ENCODE results near the gene RANBP1. TPM values are rescaled to one million over a fixed set of nuclear protein-coding genes. Genes with fewer than 3 reads are reported as not detected.

RANBP1 gene
- total and polyA plus RNA-seq, 9 of the 15 experiments (the other 6 are each of a cell fraction or from before 2014, with no cell fraction given): 162 to 2,891 (median 1,289) TPM

GRCh38 chr22:20080776-20081654, 34.9 kb upstream of the RANBP1 start (continued):
- no peak for TF ChIP-seq USF1 (CRISPR knock-in tag; IDR thresholded peaks at IDR 0.05)
- TF ChIP-seq PCBP2 (IDR thresholded peaks at IDR 0.05; ENCODE audit: low read depth, low read length, poor library complexity, severe bottlenecking): no peak
- peak; percentile 83 for TF ChIP-seq HNRNPL (IDR thresholded peaks at IDR 0.05; ENCODE audit: low read depth, low read length)
- no peak for TF ChIP-seq GABPA (tag; conservative IDR thresholded peaks at IDR 0.05; ENCODE audit: low read depth)
- TF ChIP-seq, protein P1, sequence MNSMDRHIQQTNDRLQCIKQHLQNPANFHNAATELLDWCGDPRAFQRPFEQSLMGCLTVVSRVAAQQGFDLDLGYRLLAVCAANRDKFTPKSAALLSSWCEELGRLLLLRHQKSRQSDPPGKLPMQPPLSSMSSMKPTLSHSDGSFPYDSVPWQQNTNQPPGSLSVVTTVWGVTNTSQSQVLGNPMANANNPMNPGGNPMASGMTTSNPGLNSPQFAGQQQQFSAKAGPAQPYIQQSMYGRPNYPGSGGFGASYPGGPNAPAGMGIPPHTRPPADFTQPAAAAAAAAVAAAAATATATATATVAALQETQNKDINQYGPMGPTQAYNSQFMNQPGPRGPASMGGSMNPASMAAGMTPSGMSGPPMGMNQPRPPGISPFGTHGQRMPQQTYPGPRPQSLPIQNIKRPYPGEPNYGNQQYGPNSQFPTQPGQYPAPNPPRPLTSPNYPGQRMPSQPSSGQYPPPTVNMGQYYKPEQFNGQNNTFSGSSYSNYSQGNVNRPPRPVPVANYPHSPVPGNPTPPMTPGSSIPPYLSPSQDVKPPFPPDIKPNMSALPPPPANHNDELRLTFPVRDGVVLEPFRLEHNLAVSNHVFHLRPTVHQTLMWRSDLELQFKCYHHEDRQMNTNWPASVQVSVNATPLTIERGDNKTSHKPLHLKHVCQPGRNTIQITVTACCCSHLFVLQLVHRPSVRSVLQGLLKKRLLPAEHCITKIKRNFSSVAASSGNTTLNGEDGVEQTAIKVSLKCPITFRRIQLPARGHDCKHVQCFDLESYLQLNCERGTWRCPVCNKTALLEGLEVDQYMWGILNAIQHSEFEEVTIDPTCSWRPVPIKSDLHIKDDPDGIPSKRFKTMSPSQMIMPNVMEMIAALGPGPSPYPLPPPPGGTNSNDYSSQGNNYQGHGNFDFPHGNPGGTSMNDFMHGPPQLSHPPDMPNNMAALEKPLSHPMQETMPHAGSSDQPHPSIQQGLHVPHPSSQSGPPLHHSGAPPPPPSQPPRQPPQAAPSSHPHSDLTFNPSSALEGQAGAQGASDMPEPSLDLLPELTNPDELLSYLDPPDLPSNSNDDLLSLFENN (IDR thresholded peaks at IDR 0.05; ENCODE audit: low read depth in 2 of 2, low read length in 2 of 2): peak in 1 of 2 experiments; percentile 55; a peak in 1 of 4 replicates
- TF ChIP-seq GATAD2A (IDR thresholded peaks at IDR 0.05): no peak
- TF ChIP-seq CBFB (CRISPR knock-in tag; IDR thresholded peaks at IDR 0.05): no peak
- no peak for TF ChIP-seq SRSF7 (optimal IDR thresholded peaks at IDR 0.05; ENCODE audit: low read depth, low read length)
- no peak for TF ChIP-seq MYNN (IDR thresholded peaks at IDR 0.05)
- no peak for TF ChIP-seq MYNN (CRISPR knock-in tag; IDR thresholded peaks at IDR 0.05)
- no peak for TF ChIP-seq HLTF (IDR thresholded peaks at IDR 0.05)
- TF ChIP-seq, protein P2, sequence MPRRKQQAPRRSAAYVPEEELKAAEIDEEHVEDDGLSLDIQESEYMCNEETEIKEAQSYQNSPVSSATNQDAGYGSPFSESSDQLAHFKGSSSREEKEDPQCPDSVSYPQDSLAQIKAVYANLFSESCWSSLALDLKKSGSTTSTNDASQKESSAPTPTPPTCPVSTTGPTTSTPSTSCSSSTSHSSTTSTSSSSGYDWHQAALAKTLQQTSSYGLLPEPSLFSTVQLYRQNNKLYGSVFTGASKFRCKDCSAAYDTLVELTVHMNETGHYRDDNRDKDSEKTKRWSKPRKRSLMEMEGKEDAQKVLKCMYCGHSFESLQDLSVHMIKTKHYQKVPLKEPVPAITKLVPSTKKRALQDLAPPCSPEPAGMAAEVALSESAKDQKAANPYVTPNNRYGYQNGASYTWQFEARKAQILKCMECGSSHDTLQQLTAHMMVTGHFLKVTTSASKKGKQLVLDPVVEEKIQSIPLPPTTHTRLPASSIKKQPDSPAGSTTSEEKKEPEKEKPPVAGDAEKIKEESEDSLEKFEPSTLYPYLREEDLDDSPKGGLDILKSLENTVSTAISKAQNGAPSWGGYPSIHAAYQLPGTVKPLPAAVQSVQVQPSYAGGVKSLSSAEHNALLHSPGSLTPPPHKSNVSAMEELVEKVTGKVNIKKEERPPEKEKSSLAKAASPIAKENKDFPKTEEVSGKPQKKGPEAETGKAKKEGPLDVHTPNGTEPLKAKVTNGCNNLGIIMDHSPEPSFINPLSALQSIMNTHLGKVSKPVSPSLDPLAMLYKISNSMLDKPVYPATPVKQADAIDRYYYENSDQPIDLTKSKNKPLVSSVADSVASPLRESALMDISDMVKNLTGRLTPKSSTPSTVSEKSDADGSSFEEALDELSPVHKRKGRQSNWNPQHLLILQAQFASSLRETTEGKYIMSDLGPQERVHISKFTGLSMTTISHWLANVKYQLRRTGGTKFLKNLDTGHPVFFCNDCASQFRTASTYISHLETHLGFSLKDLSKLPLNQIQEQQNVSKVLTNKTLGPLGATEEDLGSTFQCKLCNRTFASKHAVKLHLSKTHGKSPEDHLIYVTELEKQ (CRISPR knock-in tag; IDR thresholded peaks at IDR 0.05): peak; percentile 41; the same call in 1 of the 2 replicates
- no peak for TF ChIP-seq PTRF (tag; IDR thresholded peaks at IDR 0.05)
- no peak; the same call in 1 of the 2 replicates for TF ChIP-seq ELF4 (CRISPR knock-in tag; IDR thresholded peaks at IDR 0.05)
- no peak for TF ChIP-seq ZZZ3 (IDR thresholded peaks at IDR 0.05)
- TF ChIP-seq STAT5A (IDR thresholded peaks at IDR 0.05; ENCODE audit: borderline replicate concordance, low read length): no peak
- no peak for TF ChIP-seq SIN3B (IDR thresholded peaks at IDR 0.05; ENCODE audit: low read depth)
- TF ChIP-seq NRF1 (conservative IDR thresholded peaks at IDR 0.05 in 1 of 2, IDR thresholded peaks at IDR 0.05 in 1 of 2): no peak
- TF ChIP-seq HDAC1 (IDR thresholded peaks at IDR 0.05): no peak
- TF ChIP-seq MAFK (IDR thresholded peaks at IDR 0.05; ENCODE audit: low read length): no peak
- TF ChIP-seq ZNF41 (CRISPR knock-in tag; conservative IDR thresholded peaks at IDR 0.05): peak; percentile 70; the same call in 1 of the 2 replicates
- TF ChIP-seq SMARCA5 (IDR thresholded peaks at IDR 0.05): no peak

Measured in K562 (cell line).